ENCODE measurements around the gene CELA2A.

The CELA2A gene

GRCh38 chr1:15414445-15414983 is 42.0 kb upstream of the CELA2A start:
- H3K4me3 ChIP-seq (ENCODE audit: low read depth, low read length): no peak overlapping the region
- TF ChIP-seq CTCF (IDR thresholded peaks at IDR 0.05; ENCODE audit: low read depth, low read length, missing control alignments): no peak
- in situ Hi-C loops (cut with HindIII; ENCODE audit: low pct_ligation_motif_present, low sequenced_read_pairs): loop anchor here (10.0 kb wide), 1 partner anchor 80 kb away; no protein-coding TSS in a partner anchor
- H3K27ac ChIP-seq: no peak overlapping the region
- no peaks in the 10 kb centered on the region for H3K36me3 ChIP-seq (replicated peaks)
- no peaks in the 10 kb centered on the region for H3K27me3 ChIP-seq (replicated peaks)
- DNase-seq: no peak

GRCh38 chr1:15417059-15417934 is 39.2 kb upstream of the CELA2A start:
- Histone ChIP-seq H3K36me3 (replicated peaks) (no peaks in the 10 kb centered on the region), H3K27ac (peak overlapping the region; percentile 52), H3K4me3 (ENCODE audit: low read depth, low read length) (peak overlapping the region; percentile 12), H3K27me3 (replicated peaks) (no peaks in the 10 kb centered on the region)
- peak; percentile 62 for DNase-seq
- in situ Hi-C loops (cut with HindIII; ENCODE audit: low pct_ligation_motif_present, low sequenced_read_pairs): loop anchor here (10.0 kb wide), 1 partner anchor 82 kb away; no protein-coding TSS in a partner anchor
- no peak for TF ChIP-seq CTCF (IDR thresholded peaks at IDR 0.05; ENCODE audit: low read depth, low read length, missing control alignments)

GRCh38 chr1:15418806-15419515 is 37.6 kb upstream of the CELA2A start:
- no peak for TF ChIP-seq CTCF (IDR thresholded peaks at IDR 0.05; ENCODE audit: low read depth, low read length, missing control alignments)
- H3K27me3 ChIP-seq (replicated peaks): no peaks in the 10 kb centered on the region
- no peak overlapping the region for H3K4me3 ChIP-seq (ENCODE audit: low read depth, low read length)
- in situ Hi-C loops (cut with HindIII; ENCODE audit: low pct_ligation_motif_present, low sequenced_read_pairs): loop anchor here (10.0 kb wide), 1 partner anchor 84 kb away; no protein-coding TSS in a partner anchor
- DNase-seq: peak; percentile 27
- no peaks in the 10 kb centered on the region for H3K36me3 ChIP-seq (replicated peaks)
- no peak overlapping the region for H3K27ac ChIP-seq

GRCh38 chr1:15420853-15421465 is 35.6 kb upstream of the CELA2A start:
- in situ Hi-C loops (cut with HindIII; ENCODE audit: low pct_ligation_motif_present, low sequenced_read_pairs): no loop called here
- no peaks in the 10 kb centered on the region for H3K27me3 ChIP-seq (replicated peaks)
- DNase-seq: no peak
- H3K27ac ChIP-seq: no peak overlapping the region
- peak; percentile 13 for TF ChIP-seq CTCF (IDR thresholded peaks at IDR 0.05; ENCODE audit: low read depth, low read length, missing control alignments)
- no peaks in the 10 kb centered on the region for H3K36me3 ChIP-seq (replicated peaks)
- H3K4me3 ChIP-seq (ENCODE audit: low read depth, low read length): no peak overlapping the region

GRCh38 chr1:15422871-15423270 is 33.7 kb upstream of the CELA2A start:
- Histone ChIP-seq H3K27me3 (replicated peaks) (no peaks in the 10 kb centered on the region), H3K36me3 (replicated peaks) (no peaks in the 10 kb centered on the region), H3K4me3 (ENCODE audit: low read depth, low read length) (no peak overlapping the region), H3K27ac (no peak overlapping the region)
- no peak for TF ChIP-seq CTCF (IDR thresholded peaks at IDR 0.05; ENCODE audit: low read depth, low read length, missing control alignments)
- DNase-seq: no peak
- in situ Hi-C loops (cut with HindIII; ENCODE audit: low pct_ligation_motif_present, low sequenced_read_pairs): no loop called here

Data from brain microvascular endothelial cell (primary cell).